ENCODE results near the gene TIAM1. TPM values are rescaled to one million over a fixed set of nuclear protein-coding genes. Genes with fewer than 3 reads are reported as not detected.

Gene TIAM1
- total and polyA plus RNA-seq, 7 donors: 0.21 to 1.7 (median 0.75) TPM

GRCh38 chr21:31252091-31252490, 92.0 kb downstream of the TIAM1 start:
- intact Hi-C loops (cut with DNase I): no loop called here
- Histone ChIP-seq H3K36me3 (ENCODE audit: insufficient read depth in 1 of 2, low read depth in 1 of 2) (no peaks in the 10 kb centered on the region), H3K4me3 (no peak overlapping the region), H3K27me3 (ENCODE audit: insufficient read depth in 3 of 3, low read length in 2 of 3) (no peaks in the 10 kb centered on the region), H3K4me1 (no peaks in the 10 kb centered on the region), H3K27ac (no peak overlapping the region), H3K9me3 (no peaks in the 10 kb centered on the region)
- ATAC-seq (no peak), DNase-seq (no peak)
- no peak for TF ChIP-seq CTCF (IDR thresholded peaks at IDR 0.05)
- 90 to 95% (median 94%) methylated on average over 14 of the region's 14 CpGs for WGBS, 3 donors

- ATAC-seq (no peak), DNase-seq (no peak)
- no peaks in the 10 kb centered on the region for H3K27me3 ChIP-seq (ENCODE audit: insufficient read depth in 3 of 3, low read length in 2 of 3)
- no peaks in the 10 kb centered on the region for H3K9me3 ChIP-seq
- no peak for TF ChIP-seq CTCF (IDR thresholded peaks at IDR 0.05)
- no peak overlapping the region for H3K4me3 ChIP-seq
- intact Hi-C loops (cut with DNase I): no loop called here
- H3K27ac ChIP-seq: no peak overlapping the region
- H3K4me1 ChIP-seq: no peaks in the 10 kb centered on the region
- WGBS, 3 donors: 96 to 97% (median 96%) methylated on average over 28 of the region's 28 CpGs
- no peaks in the 10 kb centered on the region for H3K36me3 ChIP-seq (ENCODE audit: insufficient read depth in 1 of 2, low read depth in 1 of 2)
These were observed 92.4 kb downstream of the TIAM1 start for GRCh38 chr21:31251686-31252085.

GRCh38 chr21:31248598-31248997, 95.5 kb downstream of the TIAM1 start:
- 60 to 69% (median 67%) methylated on average over 2 of the region's 2 CpGs for WGBS, 3 donors
- Histone ChIP-seq H3K4me3 (no peak overlapping the region), H3K4me1 (no peaks in the 10 kb centered on the region), H3K27me3 (ENCODE audit: insufficient read depth in 3 of 3, low read length in 2 of 3) (no peaks in the 10 kb centered on the region), H3K27ac (no peak overlapping the region), H3K9me3 (peaks cover 3% of the 10 kb centered on the region), H3K36me3 (ENCODE audit: insufficient read depth in 1 of 2, low read depth in 1 of 2) (no peaks in the 10 kb centered on the region)
- peak in 1 of 2 donors; percentile 51 for DNase-seq
- TF ChIP-seq CTCF (IDR thresholded peaks at IDR 0.05): no peak
- intact Hi-C loops (cut with DNase I): no loop called here
- peak in 1 of 4 donors; percentile 45 for ATAC-seq

- intact Hi-C loops (cut with DNase I): no loop called here
- no peaks in the 10 kb centered on the region for H3K27me3 ChIP-seq (ENCODE audit: insufficient read depth in 3 of 3, low read length in 2 of 3)
- WGBS, 3 donors: 97 to 100% (median 100%) methylated on average over 2 of the region's 2 CpGs
- DNase-seq (no peak), ATAC-seq (no peak)
- H3K9me3 ChIP-seq: peaks cover 7% of the 10 kb centered on the region
- H3K27ac ChIP-seq: no peak overlapping the region
- H3K36me3 ChIP-seq (ENCODE audit: insufficient read depth in 1 of 2, low read depth in 1 of 2): no peaks in the 10 kb centered on the region
- no peak overlapping the region for H3K4me3 ChIP-seq
- TF ChIP-seq CTCF (IDR thresholded peaks at IDR 0.05): no peak
- no peaks in the 10 kb centered on the region for H3K4me1 ChIP-seq
These were observed 100.5 kb downstream of the TIAM1 start for GRCh38 chr21:31243611-31244010.

- Histone ChIP-seq H3K4me3 (no peak overlapping the region), H3K36me3 (ENCODE audit: insufficient read depth in 1 of 2, low read depth in 1 of 2) (no peaks in the 10 kb centered on the region), H3K4me1 (no peaks in the 10 kb centered on the region), H3K27ac (no peak overlapping the region), H3K9me3 (no peaks in the 10 kb centered on the region), H3K27me3 (ENCODE audit: insufficient read depth in 3 of 3, low read length in 2 of 3) (no peaks in the 10 kb centered on the region)
- DNase-seq (no peak), ATAC-seq (no peak)
- intact Hi-C loops (cut with DNase I): no loop called here
- no peak for TF ChIP-seq CTCF (IDR thresholded peaks at IDR 0.05)
- 86 to 91% (median 89%) methylated on average over 5 of the region's 5 CpGs for WGBS, 3 donors
These were observed 107.5 kb downstream of the TIAM1 start for GRCh38 chr21:31236528-31236927.

Data from psoas muscle (tissue), 8 donors.